Fibroblast of the aortic adventitia (primary cell): Measurements from ENCODE around the gene SPAG7. TPM values are rescaled to one million over a fixed set of nuclear protein-coding genes. Genes with fewer than 3 reads are reported as not detected.
"Not testable (repeated sequence)": the region's sequence is repeated elsewhere in the genome, so short reads cannot be mapped to it uniquely, and the experiment has no call there.

Experiments
- DNase-seq: peaks from one replicate; pipeline ENCODE4 v3.0.0-alpha.2; 2010; ENCODE audit warnings: low read depth
- H3K4me3 ChIP-seq: 2 replicates; pipeline ENCODE4 v1.5.1; 2011; ENCODE audit warnings: low read depth, mild to moderate bottlenecking, control low read depth, low read length, moderate library complexity
- CTCF ChIP-seq: IDR thresholded peaks from 2 replicates; pipeline ENCODE4 v1.5.1; 2011; ENCODE audit warnings: mild to moderate bottlenecking, low read length, control low read depth, inconsistent platforms; ENCODE audit not compliant: insufficient read depth
- small RNA-seq: library from RNA; depleted of rRNA; stranded (forward); fragments of <200 nt; gene quantifications from one replicate; pipeline ENCODE3, GENCODE V24; 2012
- total RNA-seq: library from RNA; depleted of rRNA; stranded (reverse); fragments of >200 nt; gene quantifications from 2 replicates; pipeline ENCODE4 v1.2.3, GENCODE V29; 2012; ENCODE audit warnings: low replicate concordance

The SPAG7 gene
- total RNA-seq, 1 donor, result 29.2 TPM

- H3K4me3 ChIP-seq, result no peak overlapping the region
- no peak for DNase-seq
- TF ChIP-seq CTCF, result no peak
Measured at GRCh38 chr17:4928881-4929280, 38.7 kb downstream of the SPAG7 start.

- H3K4me3 ChIP-seq, DNase-seq: not testable (repeated sequence)
Measured at GRCh38 chr17:4926577-4927335, 40.9 kb downstream of the SPAG7 start.

- DNase-seq, result no peak
- H3K4me3 ChIP-seq, result no peak overlapping the region
- no peak for TF ChIP-seq CTCF
Measured at GRCh38 chr17:4921320-4921719, 46.3 kb downstream of the SPAG7 start.

DNA sequence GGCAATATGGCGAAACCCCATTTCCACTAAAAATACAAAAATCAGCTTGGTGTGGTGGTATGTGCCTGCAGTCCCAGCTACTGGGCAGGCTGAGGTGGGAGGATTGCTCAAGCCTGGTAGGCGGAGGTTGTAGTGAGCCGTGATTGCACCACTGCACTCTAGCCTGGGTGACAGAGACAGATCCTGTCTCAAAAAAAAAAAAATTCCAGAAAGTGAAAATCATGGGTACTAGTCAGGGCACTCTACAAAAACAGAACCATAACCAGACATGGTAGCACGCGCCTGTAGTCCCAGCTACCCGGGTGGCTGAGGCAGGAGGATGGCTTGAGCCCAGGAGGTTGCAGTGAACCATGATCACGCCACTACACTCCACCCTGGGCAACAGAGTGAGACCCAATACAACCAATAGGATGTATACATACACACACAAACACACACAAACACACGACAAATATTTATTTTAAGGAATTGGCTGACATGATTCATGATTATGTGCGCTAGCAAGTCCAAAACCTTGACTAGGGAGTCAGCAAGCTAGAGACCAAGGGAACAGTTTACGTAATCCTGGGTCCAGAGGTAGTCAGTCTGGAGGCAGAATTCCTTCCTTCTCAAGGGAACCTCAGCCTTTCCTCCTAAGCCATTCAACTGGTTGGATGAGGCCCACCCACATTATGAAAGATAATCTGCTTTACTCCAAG, 47.1 kb downstream of the SPAG7 start:
- no peak overlapping the region for H3K4me3 ChIP-seq
- TF ChIP-seq CTCF, result no peak
- peak; percentile 18 for DNase-seq

DNA sequence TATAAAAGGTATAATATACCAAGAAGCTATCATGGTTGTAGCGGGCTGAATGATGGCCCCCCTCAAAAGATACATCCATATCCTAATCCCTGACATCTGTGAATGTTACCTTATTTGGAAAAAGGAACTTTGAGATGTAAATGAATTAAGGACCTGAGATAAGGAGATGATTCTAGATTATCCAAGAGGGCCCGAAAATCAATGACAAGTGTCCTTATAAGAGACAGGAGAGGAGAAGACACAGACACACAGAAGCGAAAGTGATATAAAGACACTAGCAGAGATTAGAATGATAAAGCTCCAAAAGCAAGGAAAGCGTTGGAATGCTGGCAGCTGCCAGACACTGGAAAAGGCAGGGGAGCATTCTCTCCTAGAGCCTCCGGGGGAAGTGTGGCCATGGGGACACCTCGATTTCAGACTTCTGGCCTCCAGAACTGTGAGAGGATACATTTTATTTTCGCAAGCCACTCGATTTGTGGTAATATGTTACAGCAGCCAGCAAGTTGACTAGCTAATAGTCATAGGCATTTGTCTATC, 48.0 kb downstream of the SPAG7 start:
- no peak overlapping the region for H3K4me3 ChIP-seq
- no peak for TF ChIP-seq CTCF
- DNase-seq, result no peak

GRCh38 chr17:4914551-4914950, 53.1 kb downstream of the SPAG7 start:
- not testable (repeated sequence) for DNase-seq, H3K4me3 ChIP-seq

DNA sequence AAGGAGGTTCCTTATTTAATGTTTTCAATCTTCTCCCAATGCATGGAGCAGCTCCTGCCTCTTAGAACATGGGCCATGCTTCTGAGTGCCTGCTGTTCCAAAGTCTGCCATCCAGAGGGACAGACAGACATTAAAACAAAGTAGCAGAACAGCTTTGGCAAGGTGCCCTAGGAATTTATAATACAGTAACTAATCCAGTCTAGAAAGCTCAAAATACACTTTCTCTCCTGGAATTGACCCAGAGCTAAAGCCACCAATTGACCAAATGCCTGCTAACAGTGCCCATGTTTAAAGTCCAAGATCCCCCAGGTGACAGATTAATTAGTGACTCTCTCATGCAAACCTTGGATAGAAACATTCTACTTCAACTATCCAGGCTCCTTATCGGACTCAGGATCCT, 53.6 kb downstream of the SPAG7 start:
- TF ChIP-seq CTCF, result no peak
- DNase-seq, result peak; percentile 32
- H3K4me3 ChIP-seq, result no peak overlapping the region

Small RNA genes lying within 50 kb of the gene (small RNA-seq; reads per million reads assigned to genes)
- not detected for gene MIR6864
- gene MIR6865, result not detected

Other genes with a start within 250 kb of the SPAG7 start
- 12.4 and 14.1 TPM in 2 replicates for gene MED11, start 236.4 kb downstream of the SPAG7 start, total RNA-seq
- gene ZMYND15, start 228.0 kb downstream of the SPAG7 start, total RNA-seq, result 0.18 TPM in 1 of 2 replicates, not detected in the other
- 2.6 TPM in 2 replicates for gene CXCL16, start 227.9 kb downstream of the SPAG7 start, total RNA-seq
- gene TM4SF5, start 195.9 kb downstream of the SPAG7 start, total RNA-seq, result not detected in 2 replicates
- gene VMO1, start 181.5 kb downstream of the SPAG7 start, total RNA-seq, result 0.27 and 4.9 TPM in 2 replicates
- gene GLTPD2, start 178.9 kb downstream of the SPAG7 start, total RNA-seq, result not detected in 2 replicates
- 97.2 and 134 TPM in 2 replicates for gene PSMB6, start 171.7 kb downstream of the SPAG7 start, total RNA-seq
- gene PLD2, start 160.7 kb downstream of the SPAG7 start, total RNA-seq, result 14.4 and 18.4 TPM in 2 replicates
- 38.4 and 48.5 TPM in 2 replicates for gene MINK1, start 134.5 kb downstream of the SPAG7 start, total RNA-seq
- gene C17orf107, start 68.3 kb downstream of the SPAG7 start, total RNA-seq, result 3.8 and 4.5 TPM in 2 replicates
- gene CHRNE, start 64.7 kb downstream of the SPAG7 start, total RNA-seq, result 0.33 and 4.9 TPM in 2 replicates
- gene GP1BA, start 35.5 kb downstream of the SPAG7 start, total RNA-seq, result not detected in 2 replicates
- 28.3 and 49.9 TPM in 2 replicates for gene SLC25A11, start 27.8 kb downstream of the SPAG7 start, total RNA-seq
- gene RNF167, start 27.5 kb downstream of the SPAG7 start, total RNA-seq, result 17.2 and 26.4 TPM in 2 replicates
- 507 and 514 TPM in 2 replicates for gene PFN1, start 19.3 kb downstream of the SPAG7 start, total RNA-seq
- gene ENO3, start 16.7 kb downstream of the SPAG7 start, total RNA-seq, result 2.8 and 4.7 TPM in 2 replicates
- 12.1 and 21.1 TPM in 2 replicates for gene CAMTA2, start 19.9 kb upstream of the SPAG7 start, total RNA-seq
- gene INCA1, start 29.7 kb upstream of the SPAG7 start, total RNA-seq, result 0.36 TPM in 1 of 2 replicates, not detected in the other
- gene KIF1C, start 30.1 kb upstream of the SPAG7 start, total RNA-seq, result 59.5 and 142 TPM in 2 replicates
- 0.09 and 0.25 TPM in 2 replicates for gene SLC52A1, start 67.6 kb upstream of the SPAG7 start, total RNA-seq
- gene ZFP3, start 110.7 kb upstream of the SPAG7 start, total RNA-seq, result 0.74 and 1.4 TPM in 2 replicates
- gene ZNF232, start 144.1 kb upstream of the SPAG7 start, total RNA-seq, result 4.5 and 6.4 TPM in 2 replicates
- not detected in 2 replicates for gene USP6, start 148.2 kb upstream of the SPAG7 start, total RNA-seq
- 4.7 and 7.6 TPM in 2 replicates for gene ZNF594, start 224.1 kb upstream of the SPAG7 start, total RNA-seq